VCaP (cell line): Measurements from ENCODE around the gene REP15.

Experiments
- H3K27ac ChIP-seq: fragments of 450-650 bp; 2 replicates; pipeline ENCODE4 v1.5.1; 2017
- TF ChIP-seq, protein P1 (sequence below): fragments of 450-650 bp; conservative IDR thresholded peaks from 2 replicates; pipeline ENCODE4 v1.5.1; 2017; ENCODE audit warnings: mild to moderate bottlenecking, moderate library complexity

The REP15 gene

DNA sequence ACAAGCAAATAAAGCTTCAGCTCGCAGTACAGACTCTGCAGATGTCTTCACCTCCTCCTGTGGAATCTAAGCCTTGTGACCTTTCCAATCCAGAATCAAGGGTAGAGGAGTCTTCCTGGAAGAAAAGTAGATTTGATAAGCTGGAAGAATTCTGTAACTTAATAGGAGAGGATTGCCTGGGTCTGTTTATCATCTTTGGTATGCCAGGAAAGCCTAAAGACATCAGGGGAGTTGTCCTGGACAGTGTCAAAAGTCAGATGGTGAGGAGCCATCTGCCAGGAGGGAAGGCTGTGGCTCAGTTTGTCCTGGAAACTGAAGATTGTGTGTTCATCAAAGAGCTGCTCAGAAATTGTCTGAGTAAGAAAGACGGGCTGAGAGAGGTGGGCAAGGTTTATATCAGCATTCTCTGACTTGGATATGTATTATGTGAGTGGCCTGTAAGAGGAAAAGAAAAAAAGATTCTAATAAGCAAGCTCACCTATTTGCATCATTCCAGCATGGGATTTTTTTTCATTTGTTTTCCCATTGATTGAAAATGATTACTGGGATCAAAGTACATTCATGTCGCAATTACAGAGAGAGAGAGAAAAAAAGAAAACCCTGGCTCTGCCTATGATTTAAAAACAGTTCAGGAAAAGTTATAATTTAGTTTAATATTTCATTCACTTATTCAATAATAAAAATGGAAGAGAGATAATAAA, 767 bp downstream of the REP15 start:
- TF ChIP-seq, protein P1, sequence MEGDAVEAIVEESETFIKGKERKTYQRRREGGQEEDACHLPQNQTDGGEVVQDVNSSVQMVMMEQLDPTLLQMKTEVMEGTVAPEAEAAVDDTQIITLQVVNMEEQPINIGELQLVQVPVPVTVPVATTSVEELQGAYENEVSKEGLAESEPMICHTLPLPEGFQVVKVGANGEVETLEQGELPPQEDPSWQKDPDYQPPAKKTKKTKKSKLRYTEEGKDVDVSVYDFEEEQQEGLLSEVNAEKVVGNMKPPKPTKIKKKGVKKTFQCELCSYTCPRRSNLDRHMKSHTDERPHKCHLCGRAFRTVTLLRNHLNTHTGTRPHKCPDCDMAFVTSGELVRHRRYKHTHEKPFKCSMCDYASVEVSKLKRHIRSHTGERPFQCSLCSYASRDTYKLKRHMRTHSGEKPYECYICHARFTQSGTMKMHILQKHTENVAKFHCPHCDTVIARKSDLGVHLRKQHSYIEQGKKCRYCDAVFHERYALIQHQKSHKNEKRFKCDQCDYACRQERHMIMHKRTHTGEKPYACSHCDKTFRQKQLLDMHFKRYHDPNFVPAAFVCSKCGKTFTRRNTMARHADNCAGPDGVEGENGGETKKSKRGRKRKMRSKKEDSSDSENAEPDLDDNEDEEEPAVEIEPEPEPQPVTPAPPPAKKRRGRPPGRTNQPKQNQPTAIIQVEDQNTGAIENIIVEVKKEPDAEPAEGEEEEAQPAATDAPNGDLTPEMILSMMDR = no peak
- no peak overlapping the region for H3K27ac ChIP-seq

GRCh38 chr12:27703720-27704452, 7.6 kb downstream of the REP15 start:
- H3K27ac ChIP-seq = no peak overlapping the region
- TF ChIP-seq, protein P1 = peak; percentile 92

DNA sequence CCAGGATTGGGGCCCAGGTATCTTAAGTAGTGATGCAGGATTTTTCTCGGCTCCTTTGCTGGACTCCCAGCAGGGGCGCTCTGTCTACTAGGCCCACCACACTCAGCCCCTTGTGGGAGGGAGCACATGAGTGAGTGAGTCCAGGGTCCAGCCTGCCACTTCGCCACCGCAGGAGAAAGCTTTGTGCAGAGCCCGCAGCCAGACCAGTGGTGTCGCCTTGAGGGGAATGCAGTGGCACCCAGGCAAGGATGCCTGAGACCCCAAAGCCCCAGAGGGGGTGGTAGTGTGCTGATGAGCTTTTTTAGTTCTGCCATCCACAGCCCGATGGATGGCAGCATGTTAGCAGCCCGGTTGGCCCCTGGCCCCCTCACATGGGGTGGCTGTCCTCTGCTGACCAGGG, 9.0 kb downstream of the REP15 start:
- TF ChIP-seq, protein P1 = no peak
- no peak overlapping the region for H3K27ac ChIP-seq

GRCh38 chr12:27707216-27707615, 11.0 kb downstream of the REP15 start:
- no peak overlapping the region for H3K27ac ChIP-seq
- TF ChIP-seq, protein P1 = no peak

GRCh38 chr12:27709212-27709931, 13.1 kb downstream of the REP15 start:
- H3K27ac ChIP-seq = peak overlapping the region; percentile 94
- TF ChIP-seq, protein P1 = no peak

- H3K27ac ChIP-seq = peak overlapping the region; percentile 94
- TF ChIP-seq, protein P1 = no peak
Measured at GRCh38 chr12:27709932-27710591, 13.8 kb downstream of the REP15 start.
